ENCODE data around the gene THAP5. TPM values are rescaled to one million over a fixed set of nuclear protein-coding genes. Genes with fewer than 3 reads are reported as not detected.

THAP5 gene
- polyA plus RNA-seq, 1 of the 3 experiments (the other 2 are of a cell fraction) = 4.2 TPM

- Histone ChIP-seq H3K27me3 (ENCODE audit: insufficient read depth) (no peaks in the 10 kb centered on the region), H3K9me2 (no peaks in the 10 kb centered on the region), H3K9ac (no peak overlapping the region), H3K36me3 (replicated peaks in 1 of 2; ENCODE audit: control insufficient read depth in 1 of 2, insufficient read depth in 2 of 2, low read length in 1 of 2) (no peaks in the 10 kb centered on the region), H3K27ac (ENCODE audit: low read depth in 2 of 2, low read length in 1 of 2) (no peak overlapping the region), H2AFZ (ENCODE audit: low read depth) (no peak overlapping the region), H3K9me3 (no peaks in the 10 kb centered on the region), H3K4me2 (no peak overlapping the region), H3F3A (replicated peaks; ENCODE audit: insufficient read depth) (no peaks in the 10 kb centered on the region), H4K20me1 (ENCODE audit: insufficient read depth) (no peaks in the 10 kb centered on the region), H3K4me3 (ENCODE audit: low read depth in 2 of 2, low read length in 1 of 2) (no peak overlapping the region), H3K4me1 (ENCODE audit: control insufficient read depth in 1 of 2, insufficient read depth in 2 of 2, low read depth in 1 of 2, low read length in 1 of 2) (peaks cover 0 to 6% of the 10 kb centered on the region in 2 experiments; a peak in 2 of 4 replicates), H3K79me2 (ENCODE audit: insufficient read depth) (no peaks in the 10 kb centered on the region)
- CTCF ChIA-PET = interaction anchor here (0.9 kb wide), 1 partner anchor 27 kb away, joined by 3 read pairs; no protein-coding TSS in a partner anchor
- no peak for DNase-seq
- WGBS (ENCODE audit: low lambda C conversion rate) = 33% methylated on average over 1 of the region's 1 CpG
- TF ChIP-seq, protein P1, sequence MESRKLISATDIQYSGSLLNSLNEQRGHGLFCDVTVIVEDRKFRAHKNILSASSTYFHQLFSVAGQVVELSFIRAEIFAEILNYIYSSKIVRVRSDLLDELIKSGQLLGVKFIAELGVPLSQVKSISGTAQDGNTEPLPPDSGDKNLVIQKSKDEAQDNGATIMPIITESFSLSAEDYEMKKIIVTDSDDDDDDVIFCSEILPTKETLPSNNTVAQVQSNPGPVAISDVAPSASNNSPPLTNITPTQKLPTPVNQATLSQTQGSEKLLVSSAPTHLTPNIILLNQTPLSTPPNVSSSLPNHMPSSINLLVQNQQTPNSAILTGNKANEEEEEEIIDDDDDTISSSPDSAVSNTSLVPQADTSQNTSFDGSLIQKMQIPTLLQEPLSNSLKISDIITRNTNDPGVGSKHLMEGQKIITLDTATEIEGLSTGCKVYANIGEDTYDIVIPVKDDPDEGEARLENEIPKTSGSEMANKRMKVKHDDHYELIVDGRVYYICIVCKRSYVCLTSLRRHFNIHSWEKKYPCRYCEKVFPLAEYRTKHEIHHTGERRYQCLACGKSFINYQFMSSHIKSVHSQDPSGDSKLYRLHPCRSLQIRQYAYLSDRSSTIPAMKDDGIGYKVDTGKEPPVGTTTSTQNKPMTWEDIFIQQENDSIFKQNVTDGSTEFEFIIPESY (IDR thresholded peaks at IDR 0.05; ENCODE audit: borderline replicate concordance, low read depth) = no peak
- TF ChIP-seq, protein P2, sequence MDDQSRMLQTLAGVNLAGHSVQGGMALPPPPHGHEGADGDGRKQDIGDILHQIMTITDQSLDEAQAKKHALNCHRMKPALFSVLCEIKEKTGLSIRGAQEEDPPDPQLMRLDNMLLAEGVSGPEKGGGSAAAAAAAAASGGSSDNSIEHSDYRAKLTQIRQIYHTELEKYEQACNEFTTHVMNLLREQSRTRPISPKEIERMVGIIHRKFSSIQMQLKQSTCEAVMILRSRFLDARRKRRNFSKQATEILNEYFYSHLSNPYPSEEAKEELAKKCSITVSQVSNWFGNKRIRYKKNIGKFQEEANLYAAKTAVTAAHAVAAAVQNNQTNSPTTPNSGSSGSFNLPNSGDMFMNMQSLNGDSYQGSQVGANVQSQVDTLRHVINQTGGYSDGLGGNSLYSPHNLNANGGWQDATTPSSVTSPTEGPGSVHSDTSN (IDR thresholded peaks at IDR 0.05) = no peak
- no peak for TF ChIP-seq CHD2 (IDR thresholded peaks at IDR 0.05; ENCODE audit: low read length, partially characterized antibody)
- TF ChIP-seq FOSL2 (IDR thresholded peaks at IDR 0.05; ENCODE audit: borderline replicate concordance, low read depth) = no peak
- POLR2A ChIA-PET = no interaction called here
These were observed 20.4 kb upstream of the THAP5 start for GRCh38 chr7:108589874-108590273.

GRCh38 chr7:108589199-108589598, 19.7 kb upstream of the THAP5 start:
- Histone ChIP-seq H3F3A (replicated peaks; ENCODE audit: insufficient read depth) (no peaks in the 10 kb centered on the region), H3K27me3 (ENCODE audit: insufficient read depth) (no peaks in the 10 kb centered on the region), H4K20me1 (ENCODE audit: insufficient read depth) (no peaks in the 10 kb centered on the region), H3K9me3 (no peaks in the 10 kb centered on the region), H3K4me3 (ENCODE audit: low read depth in 2 of 2, low read length in 1 of 2) (no peak overlapping the region), H3K4me2 (no peak overlapping the region), H3K4me1 (ENCODE audit: control insufficient read depth in 1 of 2, insufficient read depth in 2 of 2, low read depth in 1 of 2, low read length in 1 of 2) (peaks cover 0 to 6% of the 10 kb centered on the region in 2 experiments; a peak in 2 of 4 replicates), H2AFZ (ENCODE audit: low read depth) (no peak overlapping the region), H3K36me3 (replicated peaks in 1 of 2; ENCODE audit: control insufficient read depth in 1 of 2, insufficient read depth in 2 of 2, low read length in 1 of 2) (no peaks in the 10 kb centered on the region), H3K79me2 (ENCODE audit: insufficient read depth) (no peaks in the 10 kb centered on the region), H3K27ac (ENCODE audit: low read depth in 2 of 2, low read length in 1 of 2) (no peak overlapping the region), H3K9ac (no peak overlapping the region), H3K9me2 (no peaks in the 10 kb centered on the region)
- POLR2A ChIA-PET = no interaction called here
- DNase-seq = no peak
- TF ChIP-seq FOXM1 (IDR thresholded peaks at IDR 0.05; ENCODE audit: low read depth) (no peak), EP300 (IDR thresholded peaks at IDR 0.05; ENCODE audit: borderline replicate concordance in 1 of 2, low read depth in 1 of 2, low read length in 1 of 2) (no peak), RXRA (IDR thresholded peaks at IDR 0.05; ENCODE audit: borderline replicate concordance, low read depth) (no peak), RCOR1 (IDR thresholded peaks at IDR 0.05; ENCODE audit: low read length) (no peak), EZH2phosphoT487 (IDR thresholded peaks at IDR 0.05; ENCODE audit: borderline replicate concordance, low read depth) (no peak), GABPA (IDR thresholded peaks at IDR 0.05; ENCODE audit: low read depth) (no peak), GATA2 (CRISPR knock-in tag; IDR thresholded peaks at IDR 0.05) (no peak), MAX (IDR thresholded peaks at IDR 0.05; ENCODE audit: low read depth) (no peak)
- TF ChIP-seq, protein P3, sequence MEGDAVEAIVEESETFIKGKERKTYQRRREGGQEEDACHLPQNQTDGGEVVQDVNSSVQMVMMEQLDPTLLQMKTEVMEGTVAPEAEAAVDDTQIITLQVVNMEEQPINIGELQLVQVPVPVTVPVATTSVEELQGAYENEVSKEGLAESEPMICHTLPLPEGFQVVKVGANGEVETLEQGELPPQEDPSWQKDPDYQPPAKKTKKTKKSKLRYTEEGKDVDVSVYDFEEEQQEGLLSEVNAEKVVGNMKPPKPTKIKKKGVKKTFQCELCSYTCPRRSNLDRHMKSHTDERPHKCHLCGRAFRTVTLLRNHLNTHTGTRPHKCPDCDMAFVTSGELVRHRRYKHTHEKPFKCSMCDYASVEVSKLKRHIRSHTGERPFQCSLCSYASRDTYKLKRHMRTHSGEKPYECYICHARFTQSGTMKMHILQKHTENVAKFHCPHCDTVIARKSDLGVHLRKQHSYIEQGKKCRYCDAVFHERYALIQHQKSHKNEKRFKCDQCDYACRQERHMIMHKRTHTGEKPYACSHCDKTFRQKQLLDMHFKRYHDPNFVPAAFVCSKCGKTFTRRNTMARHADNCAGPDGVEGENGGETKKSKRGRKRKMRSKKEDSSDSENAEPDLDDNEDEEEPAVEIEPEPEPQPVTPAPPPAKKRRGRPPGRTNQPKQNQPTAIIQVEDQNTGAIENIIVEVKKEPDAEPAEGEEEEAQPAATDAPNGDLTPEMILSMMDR (IDR thresholded peaks at IDR 0.05) = no peak
- TF ChIP-seq, protein P1 (IDR thresholded peaks at IDR 0.05; ENCODE audit: borderline replicate concordance, low read depth) = no peak
- TF ChIP-seq, protein P4, sequence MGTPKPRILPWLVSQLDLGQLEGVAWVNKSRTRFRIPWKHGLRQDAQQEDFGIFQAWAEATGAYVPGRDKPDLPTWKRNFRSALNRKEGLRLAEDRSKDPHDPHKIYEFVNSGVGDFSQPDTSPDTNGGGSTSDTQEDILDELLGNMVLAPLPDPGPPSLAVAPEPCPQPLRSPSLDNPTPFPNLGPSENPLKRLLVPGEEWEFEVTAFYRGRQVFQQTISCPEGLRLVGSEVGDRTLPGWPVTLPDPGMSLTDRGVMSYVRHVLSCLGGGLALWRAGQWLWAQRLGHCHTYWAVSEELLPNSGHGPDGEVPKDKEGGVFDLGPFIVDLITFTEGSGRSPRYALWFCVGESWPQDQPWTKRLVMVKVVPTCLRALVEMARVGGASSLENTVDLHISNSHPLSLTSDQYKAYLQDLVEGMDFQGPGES (IDR thresholded peaks at IDR 0.05; ENCODE audit: low read depth, low read length) = no peak
- TF ChIP-seq, protein P5, sequence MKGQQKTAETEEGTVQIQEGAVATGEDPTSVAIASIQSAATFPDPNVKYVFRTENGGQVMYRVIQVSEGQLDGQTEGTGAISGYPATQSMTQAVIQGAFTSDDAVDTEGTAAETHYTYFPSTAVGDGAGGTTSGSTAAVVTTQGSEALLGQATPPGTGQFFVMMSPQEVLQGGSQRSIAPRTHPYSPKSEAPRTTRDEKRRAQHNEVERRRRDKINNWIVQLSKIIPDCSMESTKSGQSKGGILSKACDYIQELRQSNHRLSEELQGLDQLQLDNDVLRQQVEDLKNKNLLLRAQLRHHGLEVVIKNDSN (IDR thresholded peaks at IDR 0.05; ENCODE audit: borderline replicate concordance, low read depth) = no peak
- CTCF ChIA-PET = no interaction called here
